A549 (cell line): ENCODE data around the gene SEMA5B. TPM values are rescaled to one million over a fixed set of nuclear protein-coding genes. Genes with fewer than 3 reads are reported as not detected.

Source experiments
- ATAC-seq, 2 experiments: fragments of 200-7000 bp in 1 of 2; fragments of >200 bp in 1 of 2; cut with Nextera tagmentation in 1 of 2; cut with Tn5 transposase in 1 of 2; 3 replicates each; pipeline versions ENCODE4 v1.8.0 to v1.9.1; 2018 to 2020; ENCODE audit warnings: mild to moderate bottlenecking in 1 of 2, moderate library complexity in 1 of 2
- CTCF ChIA-PET: fragments of 300-600 bp; sonication (Branson Sonifier 250); formaldehyde crosslinking; extraction: SDS; loops from one replicate; lab custom pipeline; 2021; ENCODE audit warnings: antibody characterized with exemption, inconsistent platforms; lab: Yijun Ruan, JAX
- POLR2A ChIA-PET: fragments of 350-600 bp; formaldehyde crosslinking; extraction: SDS; loops from one replicate; lab custom pipeline; 2021; ENCODE audit warnings: antibody characterized with exemption, inconsistent platforms; lab: Yijun Ruan, JAX
- DNase-seq, 2 experiments: peaks; one replicate each; pipeline versions ENCODE4 v3.0.0 to v3.0.0-alpha.2; 2011 to 2016; ENCODE audit warnings: low read depth in 1 of 2, low spot score in 1 of 2
- FAIRE-seq: peaks from 2 replicates; lab custom pipeline; 2011; peaks lifted over from hg19 to GRCh38; lab: Jason Lieb, UNC
- H3K27ac ChIP-seq, 2 experiments: fragments of >200 bp; sonication (Bioruptor Twin); formaldehyde crosslinking; 3 replicates each; pipeline ENCODE4 v1.5.1; 2016 to 2017
- H3K4me1 ChIP-seq: fragments of >200 bp; sonication (Bioruptor Twin); formaldehyde crosslinking; 3 replicates; pipeline ENCODE4 v1.6.1; 2016
- H3K4me2 ChIP-seq: fragments of >200 bp; sonication (Bioruptor Twin); formaldehyde crosslinking; 3 replicates; pipeline ENCODE4 v1.6.1; 2016
- H3K4me3 ChIP-seq: fragments of >200 bp; sonication (Bioruptor Twin); formaldehyde crosslinking; 3 replicates; pipeline ENCODE4 v1.5.1; 2016
- H3K9me3 ChIP-seq: fragments of >200 bp; sonication (Bioruptor Twin); formaldehyde crosslinking; 3 replicates; pipeline ENCODE4 v1.6.1; 2016
- CBX2 ChIP-seq: fragments of 200-600 bp; sonication (generic); IDR thresholded peaks from 2 replicates; pipeline ENCODE4 v1.6.1; 2016; ENCODE audit warnings: low read depth, mild to moderate bottlenecking, borderline replicate concordance
- CBX8 ChIP-seq: fragments of 200-600 bp; sonication (generic); IDR thresholded peaks from 2 replicates; pipeline ENCODE4 v1.6.1; 2016
- CHD4 ChIP-seq: fragments of 200-600 bp; sonication (generic); IDR thresholded peaks from 2 replicates; pipeline ENCODE4 v1.6.1; 2016; ENCODE audit warnings: antibody characterized with exemption, mild to moderate bottlenecking, borderline replicate concordance
- ESRRA ChIP-seq: fragments of 150-350 bp; IDR thresholded peaks from 2 replicates; pipeline ENCODE4 v1.6.1; 2014; ENCODE audit warnings: mild to moderate bottlenecking, low read length, borderline replicate concordance
- FOSB ChIP-seq: fragments of 250-450 bp; sonication (Bioruptor Pico); IDR thresholded peaks from 2 replicates; pipeline ENCODE4 v1.5.0; 2020; ENCODE audit warnings: mild to moderate bottlenecking, moderate library complexity
- FOSL2 ChIP-seq, 2 experiments: fragments of 450-650 bp in 1 of 2; fragments of >200 bp in 1 of 2; sonication (Bioruptor Twin) in 1 of 2; formaldehyde crosslinking; IDR thresholded peaks; 2 replicates each; pipeline versions ENCODE4 v1.5.0 to v1.6.1; 2016 to 2020; ENCODE audit warnings: mild to moderate bottlenecking in 1 of 2, moderate library complexity in 1 of 2
- FOXS1 ChIP-seq: fragments of 250-450 bp; sonication (Bioruptor Pico); IDR thresholded peaks from 2 replicates; pipeline ENCODE4 v1.5.0; 2020; ENCODE audit warnings: mild to moderate bottlenecking, moderate library complexity
- HDAC2 ChIP-seq: fragments of 200-600 bp; sonication (generic); IDR thresholded peaks from 2 replicates; pipeline ENCODE4 v1.6.1; 2016
- HOXA7 ChIP-seq: fragments of 250-450 bp; sonication (Bioruptor Pico); IDR thresholded peaks from 2 replicates; pipeline ENCODE4 v1.5.0; 2020; ENCODE audit warnings: mild to moderate bottlenecking, moderate library complexity
- HOXB13 ChIP-seq: fragments of 250-450 bp; sonication (Bioruptor Pico); IDR thresholded peaks from 2 replicates; pipeline ENCODE4 v1.5.0; 2020; ENCODE audit warnings: low read depth, mild to moderate bottlenecking, moderate library complexity
- HOXB5 ChIP-seq: fragments of 250-450 bp; sonication (Bioruptor Pico); IDR thresholded peaks from 2 replicates; pipeline ENCODE4 v1.5.0; 2020; ENCODE audit warnings: mild to moderate bottlenecking, moderate library complexity
- JUNB ChIP-seq: fragments of >200 bp; sonication (Bioruptor Twin); formaldehyde crosslinking; IDR thresholded peaks from 2 replicates; pipeline ENCODE4 v1.6.1; 2016
- KDM5A ChIP-seq: fragments of 200-600 bp; sonication (generic); IDR thresholded peaks from 2 replicates; pipeline ENCODE4 v1.6.1; 2016; ENCODE audit warnings: antibody characterized with exemption, mild to moderate bottlenecking
- MAFK ChIP-seq: fragments of 450-650 bp; IDR thresholded peaks from 2 replicates; pipeline ENCODE4 v1.6.1; 2014; ENCODE audit not compliant: partially characterized antibody
- MAZ ChIP-seq: fragments of 150-350 bp; IDR thresholded peaks from 2 replicates; pipeline ENCODE4 v1.6.1; 2014; ENCODE audit warnings: antibody characterized with exemption, low read depth, low read length, borderline replicate concordance
- MYC ChIP-seq: IDR thresholded peaks from 2 replicates; pipeline ENCODE4 v1.6.1; 2012; ENCODE audit warnings: mild to moderate bottlenecking, inconsistent platforms, low read length, improper control_type of control experiment, borderline replicate concordance
- NR3C1 ChIP-seq: fragments of >200 bp; sonication (Bioruptor Twin); formaldehyde crosslinking; IDR thresholded peaks from 3 replicates; pipeline ENCODE4 v1.6.1; 2017
- RFX5 ChIP-seq: fragments of 450-650 bp; IDR thresholded peaks from 2 replicates; pipeline ENCODE4 v1.7.1; 2014; ENCODE audit warnings: antibody characterized with exemption, mild to moderate bottlenecking, moderate library complexity
- SMC3 ChIP-seq: fragments of >200 bp; sonication (Bioruptor Twin); formaldehyde crosslinking; IDR thresholded peaks from 3 replicates; pipeline ENCODE4 v1.6.1; 2018; ENCODE audit warnings: inconsistent platforms
- SREBF2 ChIP-seq: fragments of 450-650 bp; IDR thresholded peaks from 2 replicates; pipeline ENCODE4 v1.6.1; 2014; ENCODE audit warnings: mild to moderate bottlenecking, moderate library complexity
- ZC3H11A ChIP-seq: fragments of 450-650 bp; IDR thresholded peaks from 2 replicates; pipeline ENCODE4 v1.6.1; 2014; ENCODE audit warnings: antibody characterized with exemption, mild to moderate bottlenecking
- ZFP36 ChIP-seq: fragments of 450-650 bp; IDR thresholded peaks from 2 replicates; pipeline ENCODE4 v1.6.1; 2014; ENCODE audit warnings: borderline replicate concordance; ENCODE audit not compliant: partially characterized antibody
- ZNF302 ChIP-seq: fragments of 250-450 bp; sonication (Bioruptor Pico); IDR thresholded peaks from 2 replicates; pipeline ENCODE4 v1.9.0; 2021; ENCODE audit warnings: inconsistent platforms, mild to moderate bottlenecking, moderate library complexity
- ZSCAN20 ChIP-seq: fragments of 250-450 bp; sonication (Bioruptor Pico); IDR thresholded peaks from 2 replicates; pipeline ENCODE4 v1.8.0; 2022; ENCODE audit warnings: mild to moderate bottlenecking, moderate library complexity
- WGBS: methylation state at CpG from one replicate; pipeline ENCODE4 v1.1.6; 2017; ENCODE audit errors: missing lambda C conversion rate; 5-methylcytosine and 5-hydroxymethylcytosine counted together
- polyA plus RNA-seq, 4 experiments: library from polyadenylated mRNA; depleted of rRNA in 3 of 4; stranded (reverse); fragments of >200 nt; fragmentation: RNase III in 1 of 4; extraction: RNeasy Plus Mini Kit Qiagen cat#74134 plus additional on column Dnase treatment in 1 of 4; gene quantifications; 2 replicates in 3 of 4; 3 replicates in 1 of 4; pipeline ENCODE4 v1.2.3, GENCODE V29; 2011 to 2017
- TF ChIP-seq, protein P1 (sequence below): fragments of 200-600 bp; sonication (generic); IDR thresholded peaks from 2 replicates; pipeline ENCODE4 v1.6.1; 2016; ENCODE audit warnings: antibody characterized with exemption, mild to moderate bottlenecking, moderate library complexity
- TF ChIP-seq, protein P2 (sequence below): IDR thresholded peaks from 2 replicates; pipeline ENCODE4 v1.6.1; 2012; ENCODE audit warnings: low read depth, borderline replicate concordance

Gene SEMA5B
- polyA plus RNA-seq, 2 of the 4 experiments (the other 2 are of a cell fraction), result 0.03 TPM; not detected in 1

DNA sequence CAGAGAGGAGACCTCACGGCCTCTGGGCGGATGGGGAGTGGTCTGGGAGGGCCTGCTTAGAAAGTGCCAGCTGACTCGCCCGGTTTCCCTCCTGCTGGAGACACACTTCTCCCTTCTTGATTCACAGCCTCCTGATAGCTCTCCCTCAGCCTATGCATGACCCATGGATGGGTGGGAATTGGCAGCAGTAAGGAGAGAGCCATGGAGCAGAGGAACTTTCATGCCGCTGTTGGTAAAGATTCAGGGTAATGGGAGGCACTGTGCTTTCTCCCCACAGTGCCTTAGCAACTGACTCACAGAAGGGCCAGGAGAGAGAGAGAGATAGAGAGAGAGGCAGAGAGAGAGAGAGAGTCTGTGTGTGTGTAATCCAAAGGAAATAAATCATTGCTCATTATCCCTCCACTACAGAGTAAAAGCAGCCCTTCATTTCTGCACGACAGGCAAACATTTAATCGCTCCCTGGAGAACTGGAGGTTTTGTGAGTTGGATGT lies 82.8 kb downstream of the SEMA5B start:
- Histone ChIP-seq H3K4me2 (no peak overlapping the region), H3K9me3 (no peaks in the 10 kb centered on the region), H3K27ac (no peak overlapping the region), H3K4me3 (no peak overlapping the region), H3K4me1 (peaks cover 6% of the 10 kb centered on the region; the same call in 2 of the 3 replicates)
- FAIRE-seq, result no peak
- DNase-seq, result no peak
- TF ChIP-seq HDAC2 (no peak), ZNF302 (CRISPR knock-in tag) (no peak), HOXB5 (no peak), CBX2 (no peak), FOXS1 (CRISPR knock-in tag) (no peak), JUNB (no peak), FOSB (CRISPR knock-in tag) (no peak), ZC3H11A (no peak), HOXA7 (no peak), MAFK (no peak), CBX8 (no peak), HOXB13 (CRISPR knock-in tag) (no peak), KDM5A (no peak), RFX5 (no peak), NR3C1 (no peak)
- whole genome bisulfite sequencing, result 80% methylated on average over 7 of the region's 7 CpGs
- POLR2A ChIA-PET, result no interaction called here
- ATAC-seq, result no peak
- CTCF ChIA-PET, result interaction anchor here (1.3 to 8.4 kb wide), 3 partner anchors 10 to 85 kb away, joined by 3 to 95 read pairs (median 50); partner anchors contain the start of gene SEMA5B

DNA sequence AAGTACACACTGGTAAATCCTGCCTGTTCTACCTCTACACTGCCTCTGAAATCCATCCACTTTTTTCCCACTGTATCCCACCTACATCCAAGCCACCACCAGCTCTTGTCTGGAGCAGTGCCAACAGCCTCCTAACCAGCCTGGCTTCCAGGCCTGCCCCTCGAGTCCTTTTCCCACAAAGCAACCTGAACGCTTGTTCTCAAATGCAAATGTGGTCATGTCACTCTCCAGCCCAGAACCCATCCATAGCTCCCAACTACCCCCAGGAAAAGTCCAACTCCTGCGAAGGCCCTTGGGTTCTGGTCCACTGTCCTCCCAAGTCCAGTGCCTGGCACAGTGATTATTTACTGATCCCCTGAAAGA lies 83.8 kb downstream of the SEMA5B start:
- WGBS, result 83% methylated on average over 3 of the region's 3 CpGs
- no peaks in the 10 kb centered on the region for H3K9me3 ChIP-seq
- ATAC-seq, result no peak
- no peak for DNase-seq
- H3K27ac ChIP-seq, result no peak overlapping the region
- POLR2A ChIA-PET, result no interaction called here
- peaks cover 6% of the 10 kb centered on the region; the same call in 2 of the 3 replicates for H3K4me1 ChIP-seq
- TF ChIP-seq RFX5 (no peak), MYC (no peak), CHD4 (no peak), SMC3 (no peak), KDM5A (no peak), FOXS1 (CRISPR knock-in tag) (no peak), FOSL2 (IDR thresholded peaks at IDR 0.05) (no peak), FOSL2 (CRISPR knock-in tag; IDR thresholded peaks at IDR 0.05) (no peak), SREBF2 (no peak), ZSCAN20 (CRISPR knock-in tag) (no peak), HOXA7 (no peak), ZFP36 (no peak), MAZ (no peak), FOSB (CRISPR knock-in tag) (no peak), ZNF302 (CRISPR knock-in tag) (no peak), JUNB (no peak), ESRRA (no peak)
- TF ChIP-seq, protein P1, sequence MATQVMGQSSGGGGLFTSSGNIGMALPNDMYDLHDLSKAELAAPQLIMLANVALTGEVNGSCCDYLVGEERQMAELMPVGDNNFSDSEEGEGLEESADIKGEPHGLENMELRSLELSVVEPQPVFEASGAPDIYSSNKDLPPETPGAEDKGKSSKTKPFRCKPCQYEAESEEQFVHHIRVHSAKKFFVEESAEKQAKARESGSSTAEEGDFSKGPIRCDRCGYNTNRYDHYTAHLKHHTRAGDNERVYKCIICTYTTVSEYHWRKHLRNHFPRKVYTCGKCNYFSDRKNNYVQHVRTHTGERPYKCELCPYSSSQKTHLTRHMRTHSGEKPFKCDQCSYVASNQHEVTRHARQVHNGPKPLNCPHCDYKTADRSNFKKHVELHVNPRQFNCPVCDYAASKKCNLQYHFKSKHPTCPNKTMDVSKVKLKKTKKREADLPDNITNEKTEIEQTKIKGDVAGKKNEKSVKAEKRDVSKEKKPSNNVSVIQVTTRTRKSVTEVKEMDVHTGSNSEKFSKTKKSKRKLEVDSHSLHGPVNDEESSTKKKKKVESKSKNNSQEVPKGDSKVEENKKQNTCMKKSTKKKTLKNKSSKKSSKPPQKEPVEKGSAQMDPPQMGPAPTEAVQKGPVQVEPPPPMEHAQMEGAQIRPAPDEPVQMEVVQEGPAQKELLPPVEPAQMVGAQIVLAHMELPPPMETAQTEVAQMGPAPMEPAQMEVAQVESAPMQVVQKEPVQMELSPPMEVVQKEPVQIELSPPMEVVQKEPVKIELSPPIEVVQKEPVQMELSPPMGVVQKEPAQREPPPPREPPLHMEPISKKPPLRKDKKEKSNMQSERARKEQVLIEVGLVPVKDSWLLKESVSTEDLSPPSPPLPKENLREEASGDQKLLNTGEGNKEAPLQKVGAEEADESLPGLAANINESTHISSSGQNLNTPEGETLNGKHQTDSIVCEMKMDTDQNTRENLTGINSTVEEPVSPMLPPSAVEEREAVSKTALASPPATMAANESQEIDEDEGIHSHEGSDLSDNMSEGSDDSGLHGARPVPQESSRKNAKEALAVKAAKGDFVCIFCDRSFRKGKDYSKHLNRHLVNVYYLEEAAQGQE, result no peak
- TF ChIP-seq, protein P2, sequence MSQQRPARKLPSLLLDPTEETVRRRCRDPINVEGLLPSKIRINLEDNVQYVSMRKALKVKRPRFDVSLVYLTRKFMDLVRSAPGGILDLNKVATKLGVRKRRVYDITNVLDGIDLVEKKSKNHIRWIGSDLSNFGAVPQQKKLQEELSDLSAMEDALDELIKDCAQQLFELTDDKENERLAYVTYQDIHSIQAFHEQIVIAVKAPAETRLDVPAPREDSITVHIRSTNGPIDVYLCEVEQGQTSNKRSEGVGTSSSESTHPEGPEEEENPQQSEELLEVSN, result no peak
- TF ChIP-seq, all 56 proteins: peak for 0
- Histone ChIP-seq H3K4me3 (no peak overlapping the region), H3K4me2 (no peak overlapping the region)
- no peak for FAIRE-seq
- CTCF ChIA-PET, result interaction anchor here (0.6 to 8.4 kb wide), 24 partner anchors 10 to 189 kb away, joined by 3 to 95 read pairs (median 4); partner anchors contain the start of gene SEMA5B
